Activated T-helper 1 cell treated with anti-CD3 and anti-CD28 coated beads, Interleukin-12 subunit alpha, Interleukin-12 subunit beta, Interleukin-2, Interleukin-4 antibody, amounts not matched to agents 30 ng/mL and 10 ng/mL and 1 ng/mL, durations not matched to agents 14 hours and 24 hours and 36 hours (primary cell): Measurements from ENCODE around the gene SPATA12. TPM values are rescaled to one million over a fixed set of nuclear protein-coding genes. Genes with fewer than 3 reads are reported as not detected.

Experiments
- DNase-seq: peaks from one replicate; pipeline ENCODE4 v3.0.0; 2021; ENCODE audit warnings: low spot score
- H3K27ac Mint-ChIP-seq: one replicate; pipeline ENCODE4 v1.8.0; 2021; ENCODE audit warnings: mild to moderate bottlenecking, mixed read lengths
- H3K27me3 Mint-ChIP-seq: one replicate; pipeline ENCODE4 v1.8.0; 2022; ENCODE audit warnings: mild to moderate bottlenecking, moderate library complexity, mixed read lengths; ENCODE audit not compliant: insufficient read depth
- H3K36me3 Mint-ChIP-seq: one replicate; pipeline ENCODE4 v1.8.0; 2021; ENCODE audit warnings: low read depth, mixed read lengths
- H3K4me1 Mint-ChIP-seq: one replicate; pipeline ENCODE4 v1.8.0; 2021; ENCODE audit warnings: low read depth, mixed read lengths
- H3K4me3 Mint-ChIP-seq: one replicate; pipeline ENCODE4 v1.8.0; 2021; ENCODE audit warnings: mild to moderate bottlenecking, moderate library complexity, mixed read lengths
- H3K9me3 Mint-ChIP-seq: one replicate; pipeline ENCODE4 v1.8.0; 2021; ENCODE audit warnings: mixed read lengths
- intact Hi-C: fragments of 100-400 bp; cut with micrococcal nuclease; formaldehyde crosslinking; loops from one replicate; pipeline ENCODE4 v1.15.1; 2024
- total RNA-seq: library from RNA; stranded (reverse); gene quantifications from 2 replicates; pipeline ENCODE4 v1.2.3, GENCODE V29; 2022

Gene SPATA12
- total RNA-seq, 1 donor from 2014 or later = not detected

GRCh38 chr3:57091521-57092273, 31.2 kb downstream of the SPATA12 start:
- H3K27ac Mint-ChIP-seq = no peak overlapping the region
- H3K27me3 Mint-ChIP-seq = peaks cover 8% of the 10 kb centered on the region
- no peaks in the 10 kb centered on the region for H3K36me3 Mint-ChIP-seq

DNA sequence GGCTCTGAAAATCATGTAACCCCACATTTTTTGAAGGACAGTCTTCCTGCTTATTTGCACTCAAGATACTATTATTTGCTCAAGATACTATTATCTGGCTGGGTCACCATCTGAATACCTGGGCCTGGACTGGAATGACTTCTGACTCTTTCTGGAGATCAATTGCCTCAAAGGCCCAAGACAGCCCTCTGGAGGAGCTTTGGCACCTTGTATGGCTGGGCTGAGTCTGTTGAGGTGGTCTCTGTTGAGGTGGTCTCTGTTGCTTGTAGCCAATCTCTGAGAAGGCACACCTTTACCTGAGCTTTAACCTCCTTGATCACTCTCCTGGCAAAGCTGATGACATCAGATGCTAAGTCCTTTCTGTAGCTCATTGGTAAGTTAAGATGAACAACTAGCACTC, 33.0 kb downstream of the SPATA12 start:
- Mint-ChIP-seq H3K36me3 (no peaks in the 10 kb centered on the region), H3K4me3 (no peak overlapping the region), H3K4me1 (no peaks in the 10 kb centered on the region), H3K27me3 (peaks cover 8% of the 10 kb centered on the region), H3K9me3 (no peaks in the 10 kb centered on the region), H3K27ac (no peak overlapping the region)
- intact Hi-C loops = no loop called here
- DNase-seq = no peak

More at GRCh38 chr3:57091521-57092273, 31.2 kb downstream of the SPATA12 start:
- Mint-ChIP-seq H3K4me1 (no peaks in the 10 kb centered on the region), H3K4me3 (no peak overlapping the region), H3K9me3 (no peaks in the 10 kb centered on the region)
- intact Hi-C loops = no loop called here
- no peak for DNase-seq

GRCh38 chr3:57093971-57094535, 33.6 kb downstream of the SPATA12 start:
- no peaks in the 10 kb centered on the region for H3K4me1 Mint-ChIP-seq
- H3K9me3 Mint-ChIP-seq = no peaks in the 10 kb centered on the region
- intact Hi-C loops = no loop called here
- DNase-seq = no peak
- no peak overlapping the region for H3K27ac Mint-ChIP-seq
- H3K36me3 Mint-ChIP-seq = no peaks in the 10 kb centered on the region
- H3K27me3 Mint-ChIP-seq = peaks cover 7% of the 10 kb centered on the region
- no peak overlapping the region for H3K4me3 Mint-ChIP-seq

- Mint-ChIP-seq H3K36me3 (no peaks in the 10 kb centered on the region), H3K27ac (no peak overlapping the region), H3K4me3 (no peak overlapping the region), H3K4me1 (no peaks in the 10 kb centered on the region), H3K9me3 (no peaks in the 10 kb centered on the region), H3K27me3 (peaks cover 2% of the 10 kb centered on the region)
- intact Hi-C loops = no loop called here
- no peak for DNase-seq
Observed at GRCh38 chr3:57094575-57094974, 34.1 kb downstream of the SPATA12 start.

- no peak for DNase-seq
- Mint-ChIP-seq H3K27me3 (peaks cover 2% of the 10 kb centered on the region), H3K36me3 (no peaks in the 10 kb centered on the region), H3K9me3 (no peaks in the 10 kb centered on the region), H3K27ac (no peak overlapping the region), H3K4me3 (no peak overlapping the region), H3K4me1 (no peaks in the 10 kb centered on the region)
- intact Hi-C loops = no loop called here
Observed at GRCh38 chr3:57095363-57095762, 34.9 kb downstream of the SPATA12 start.

- no peaks in the 10 kb centered on the region for H3K36me3 Mint-ChIP-seq
- DNase-seq = no peak
- H3K4me1 Mint-ChIP-seq = no peaks in the 10 kb centered on the region
- intact Hi-C loops = no loop called here
- H3K4me3 Mint-ChIP-seq = no peak overlapping the region
- H3K27me3 Mint-ChIP-seq = peaks cover 5% of the 10 kb centered on the region
- H3K9me3 Mint-ChIP-seq = no peaks in the 10 kb centered on the region
- no peak overlapping the region for H3K27ac Mint-ChIP-seq
Observed at GRCh38 chr3:57097536-57097935, 37.1 kb downstream of the SPATA12 start.

DNA sequence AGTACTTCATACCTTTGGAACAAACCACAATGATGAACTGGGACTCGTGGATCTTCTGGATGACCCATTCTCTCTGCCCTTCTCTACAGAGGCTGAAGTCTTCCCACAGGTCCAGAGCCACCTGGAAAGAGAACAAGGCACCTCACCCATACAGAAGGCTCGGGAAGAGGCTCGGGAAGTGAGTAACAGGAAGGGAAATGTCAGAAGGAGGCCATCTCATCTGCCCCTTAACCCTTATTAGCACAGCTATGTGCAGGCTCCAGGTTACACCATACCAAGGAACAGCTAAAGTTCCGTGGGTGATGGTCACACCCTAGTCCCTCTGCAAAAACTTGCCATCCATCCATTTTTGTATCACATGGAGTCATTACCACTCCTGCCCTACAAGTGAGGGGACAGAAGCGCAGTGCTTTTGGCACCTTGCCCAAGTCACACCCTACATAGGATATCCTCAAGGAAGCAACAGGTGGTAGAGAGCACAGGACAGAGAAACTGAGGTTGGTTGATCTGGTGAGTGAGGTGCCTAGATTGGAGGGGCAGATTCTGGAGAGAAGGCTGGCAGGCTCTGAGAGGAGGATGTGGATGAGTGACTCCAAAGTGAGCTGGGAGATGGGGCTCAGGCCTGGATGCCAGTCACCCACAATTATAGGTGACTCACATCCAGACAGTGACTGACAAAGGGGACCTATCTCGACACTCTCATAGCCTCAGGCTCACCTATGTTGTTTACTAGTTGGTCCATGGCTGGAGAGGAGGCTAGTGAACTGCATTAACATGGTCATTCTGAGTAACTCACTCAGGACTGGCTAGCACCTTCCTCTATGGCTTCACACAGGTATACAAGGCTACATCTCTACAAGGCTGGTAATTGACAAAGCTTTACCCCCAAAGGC, 38.2 kb downstream of the SPATA12 start:
- Mint-ChIP-seq H3K27me3 (peaks cover 5% of the 10 kb centered on the region), H3K9me3 (no peaks in the 10 kb centered on the region), H3K4me3 (no peak overlapping the region), H3K4me1 (no peaks in the 10 kb centered on the region), H3K27ac (no peak overlapping the region), H3K36me3 (no peaks in the 10 kb centered on the region)
- intact Hi-C loops = no loop called here
- no peak for DNase-seq

DNA sequence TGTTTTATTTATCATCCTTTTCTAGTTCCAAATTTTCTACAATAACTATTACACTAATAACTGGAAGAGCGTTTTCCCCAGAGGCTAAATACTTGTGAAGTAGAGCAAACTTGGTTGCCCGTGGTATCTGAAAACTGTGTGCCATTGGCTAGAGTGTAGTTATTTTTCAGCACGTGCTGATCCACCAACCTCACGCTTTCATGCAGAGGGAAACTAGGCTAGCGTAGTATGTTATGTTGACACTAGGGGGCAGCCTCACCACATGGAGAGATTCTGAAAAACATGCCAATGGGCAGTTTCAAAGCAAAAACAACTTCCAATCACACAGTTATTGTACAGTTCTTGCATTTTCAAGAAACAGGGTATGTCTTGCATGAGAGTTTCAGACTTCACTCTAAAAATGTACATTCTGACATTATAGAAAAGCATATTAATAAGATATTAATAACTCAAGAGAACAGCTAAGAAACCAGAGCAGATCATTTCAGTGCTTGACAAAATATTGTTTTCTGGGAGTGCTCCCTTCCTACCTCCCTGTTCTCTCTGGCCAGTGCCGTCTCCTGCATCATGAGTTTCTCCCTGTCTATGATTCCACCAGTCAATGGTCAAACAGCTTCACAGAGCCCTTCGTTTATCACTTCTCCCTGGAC, 39.7 kb downstream of the SPATA12 start:
- Mint-ChIP-seq H3K4me1 (no peaks in the 10 kb centered on the region), H3K27me3 (peaks cover 2% of the 10 kb centered on the region), H3K9me3 (no peaks in the 10 kb centered on the region), H3K27ac (no peak overlapping the region), H3K36me3 (no peaks in the 10 kb centered on the region), H3K4me3 (no peak overlapping the region)
- intact Hi-C loops = loop anchor here (5.0 kb wide), 2 partner anchors 67 to 127 kb away; partner anchors contain the start of genes APPL1 and IL17RD
- peak; percentile 31 for DNase-seq

DNA sequence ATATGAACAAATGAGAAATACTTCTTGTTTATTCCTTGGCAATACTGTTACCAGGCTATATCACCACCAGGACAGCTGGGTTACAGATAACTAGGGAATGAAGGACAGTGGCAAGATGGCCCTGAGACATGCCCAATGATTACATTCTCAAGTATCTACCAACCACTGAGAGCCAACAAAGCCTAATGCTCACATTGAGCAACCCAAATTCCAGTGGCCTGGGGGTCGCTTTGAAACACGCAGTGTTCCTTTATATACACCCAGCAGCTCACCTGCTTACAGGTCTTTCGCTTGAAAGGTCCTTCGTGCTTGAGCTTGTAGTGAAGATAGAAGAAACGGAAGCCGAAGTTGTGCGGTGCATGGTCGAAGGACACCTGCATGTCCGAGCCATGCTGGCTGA, 45.1 kb downstream of the SPATA12 start:
- H3K4me3 Mint-ChIP-seq = no peak overlapping the region
- intact Hi-C loops = no loop called here
- no peak for DNase-seq
- peaks cover 2% of the 10 kb centered on the region for H3K27me3 Mint-ChIP-seq
- no peaks in the 10 kb centered on the region for H3K36me3 Mint-ChIP-seq
- H3K9me3 Mint-ChIP-seq = no peaks in the 10 kb centered on the region
- no peaks in the 10 kb centered on the region for H3K4me1 Mint-ChIP-seq
- H3K27ac Mint-ChIP-seq = no peak overlapping the region

- Mint-ChIP-seq H3K27me3 (no peaks in the 10 kb centered on the region), H3K9me3 (no peaks in the 10 kb centered on the region), H3K27ac (no peak overlapping the region), H3K36me3 (no peaks in the 10 kb centered on the region), H3K4me1 (no peaks in the 10 kb centered on the region), H3K4me3 (no peak overlapping the region)
- intact Hi-C loops = no loop called here
- DNase-seq = no peak
Observed at GRCh38 chr3:57108684-57109083, 48.2 kb downstream of the SPATA12 start.

- Mint-ChIP-seq H3K36me3 (no peaks in the 10 kb centered on the region), H3K27me3 (no peaks in the 10 kb centered on the region), H3K27ac (no peak overlapping the region), H3K4me1 (no peaks in the 10 kb centered on the region), H3K4me3 (no peak overlapping the region), H3K9me3 (no peaks in the 10 kb centered on the region)
- DNase-seq = no peak
- intact Hi-C loops = no loop called here
Observed at GRCh38 chr3:57109437-57110199, 49.2 kb downstream of the SPATA12 start.

- H3K4me1 Mint-ChIP-seq = no peaks in the 10 kb centered on the region
- H3K27ac Mint-ChIP-seq = no peak overlapping the region
- no peak overlapping the region for H3K4me3 Mint-ChIP-seq
- intact Hi-C loops = no loop called here
- H3K27me3 Mint-ChIP-seq = peaks cover 3% of the 10 kb centered on the region
- H3K36me3 Mint-ChIP-seq = no peaks in the 10 kb centered on the region
- DNase-seq = no peak
- H3K9me3 Mint-ChIP-seq = no peaks in the 10 kb centered on the region
Observed at GRCh38 chr3:57110214-57110613, 49.8 kb downstream of the SPATA12 start.
